BLaER1 (cell line): ENCODE data around the gene MRPL34.
"Not testable (repeated sequence)": the region's sequence is repeated elsewhere in the genome, so short reads cannot be mapped to it uniquely, and the experiment has no call there.

Experiments
- H3K27ac ChIP-seq: shearing (Covaris generic); formaldehyde crosslinking; 2 replicates; pipeline ENCODE4 v1.8.1; 2022
- H3K27me3 ChIP-seq: shearing (Covaris generic); formaldehyde crosslinking; 2 replicates; pipeline ENCODE4 v1.8.1; 2022
- H3K36me3 ChIP-seq: shearing (Covaris generic); formaldehyde crosslinking; 2 replicates; pipeline ENCODE4 v1.8.1; 2022
- H3K4me1 ChIP-seq: shearing (Covaris generic); formaldehyde crosslinking; 2 replicates; pipeline ENCODE4 v1.8.1; 2022
- H3K4me2 ChIP-seq: shearing (Covaris generic); formaldehyde crosslinking; 2 replicates; pipeline ENCODE4 v1.8.1; 2022
- H3K4me3 ChIP-seq: shearing (Covaris generic); formaldehyde crosslinking; 2 replicates; pipeline ENCODE4 v1.8.1; 2022
- H3K9ac ChIP-seq: shearing (Covaris generic); formaldehyde crosslinking; 2 replicates; pipeline ENCODE4 v1.8.1; 2022
- H3K9me3 ChIP-seq: shearing (Covaris generic); formaldehyde crosslinking; 2 replicates; pipeline ENCODE4 v1.8.1; 2022
- H4K20me1 ChIP-seq: shearing (Covaris generic); formaldehyde crosslinking; 2 replicates; pipeline ENCODE4 v1.8.1; 2022
- Cebpa-rat ChIP-seq: shearing (Covaris generic); IDR thresholded peaks from 2 replicates; pipeline ENCODE4 v1.8.1; 2022

The MRPL34 gene

GRCh38 chr19:17283504-17283996, 22.1 kb upstream of the MRPL34 start:
- Histone ChIP-seq H3K36me3 (peaks cover 63% of the 10 kb centered on the region), H4K20me1 (peaks cover 29% of the 10 kb centered on the region), H3K9ac (0 out of 2 replicates have a peak overlapping the region, but pooled peaks have one; percentile 89), H3K4me1 (peaks cover 26% of the 10 kb centered on the region), H3K27me3 (no peaks in the 10 kb centered on the region), H3K4me3 (peak overlapping the region; percentile 80; the same call in 1 of the 2 replicates), H3K9me3 (no peaks in the 10 kb centered on the region), H3K4me2 (peak overlapping the region; percentile 87; the same call in 1 of the 2 replicates), H3K27ac (no peak overlapping the region)
- no peak for TF ChIP-seq Cebpa-rat

GRCh38 chr19:17285415-17286135, 20.1 kb upstream of the MRPL34 start:
- Histone ChIP-seq H3K4me3 (no peak overlapping the region), H3K9me3 (no peaks in the 10 kb centered on the region), H4K20me1 (peaks cover 29% of the 10 kb centered on the region), H3K27ac (no peak overlapping the region), H3K27me3 (no peaks in the 10 kb centered on the region), H3K4me1 (peaks cover 31% of the 10 kb centered on the region), H3K9ac (no peak overlapping the region), H3K4me2 (no peak overlapping the region), H3K36me3 (peaks cover 48% of the 10 kb centered on the region)
- TF ChIP-seq Cebpa-rat = no peak

- Histone ChIP-seq H3K4me1 (peaks cover 24% of the 10 kb centered on the region), H3K27ac (no peak overlapping the region), H4K20me1 (peaks cover 29% of the 10 kb centered on the region), H3K9ac (no peak overlapping the region), H3K27me3 (no peaks in the 10 kb centered on the region), H3K36me3 (peaks cover 48% of the 10 kb centered on the region), H3K9me3 (no peaks in the 10 kb centered on the region), H3K4me3 (no peak overlapping the region), H3K4me2 (no peak overlapping the region)
- no peak for TF ChIP-seq Cebpa-rat
Measured at GRCh38 chr19:17286263-17286662, 19.4 kb upstream of the MRPL34 start.

GRCh38 chr19:17286752-17287151, 18.9 kb upstream of the MRPL34 start:
- no peak for TF ChIP-seq Cebpa-rat
- peaks cover 23% of the 10 kb centered on the region for H3K4me1 ChIP-seq
- H3K4me3 ChIP-seq = no peak overlapping the region
- H3K9me3 ChIP-seq = no peaks in the 10 kb centered on the region
- H3K27ac ChIP-seq = no peak overlapping the region
- no peak overlapping the region for H3K4me2 ChIP-seq
- H4K20me1 ChIP-seq = peaks cover 29% of the 10 kb centered on the region
- H3K27me3 ChIP-seq = no peaks in the 10 kb centered on the region
- H3K36me3 ChIP-seq = peaks cover 48% of the 10 kb centered on the region
- no peak overlapping the region for H3K9ac ChIP-seq

GRCh38 chr19:17289489-17289888, 16.2 kb upstream of the MRPL34 start:
- Histone ChIP-seq H3K9me3 (0 out of 2 replicates have a peak, but pooled peaks cover 4% of the 10 kb centered on the region), H3K4me3 (no peak overlapping the region), H3K27me3 (no peaks in the 10 kb centered on the region), H3K36me3 (peaks cover 37% of the 10 kb centered on the region), H3K27ac (no peak overlapping the region), H3K4me2 (peak overlapping the region; percentile 12; the same call in 1 of the 2 replicates), H3K9ac (no peak overlapping the region), H4K20me1 (peaks cover 23% of the 10 kb centered on the region), H3K4me1 (peaks cover 32% of the 10 kb centered on the region)
- no peak for TF ChIP-seq Cebpa-rat

- no peak for TF ChIP-seq Cebpa-rat
- H4K20me1 ChIP-seq = peaks cover 23% of the 10 kb centered on the region
- peak overlapping the region; percentile 82 for H3K27ac ChIP-seq
- peaks cover 34% of the 10 kb centered on the region for H3K4me1 ChIP-seq
- H3K4me3 ChIP-seq = peak overlapping the region; percentile 76
- H3K36me3 ChIP-seq = peaks cover 34% of the 10 kb centered on the region
- no peaks in the 10 kb centered on the region for H3K27me3 ChIP-seq
- 0 out of 2 replicates have a peak, but pooled peaks cover 4% of the 10 kb centered on the region for H3K9me3 ChIP-seq
- H3K9ac ChIP-seq = peak overlapping the region; percentile 82
- H3K4me2 ChIP-seq = peak overlapping the region; percentile 80
Measured at GRCh38 chr19:17292301-17293074, 13.2 kb upstream of the MRPL34 start.

- 0 out of 2 replicates have a peak overlapping the region, but pooled peaks have one; percentile 38 for H3K4me3 ChIP-seq
- H3K9me3 ChIP-seq = peaks cover 15% of the 10 kb centered on the region
- no peak for TF ChIP-seq Cebpa-rat
- H3K36me3 ChIP-seq = peaks cover 46% of the 10 kb centered on the region
- peak overlapping the region; percentile 80 for H3K4me2 ChIP-seq
- H4K20me1 ChIP-seq = peaks cover 23% of the 10 kb centered on the region
- H3K4me1 ChIP-seq = peaks cover 28% of the 10 kb centered on the region
- H3K9ac ChIP-seq = 0 out of 2 replicates have a peak overlapping the region, but pooled peaks have one; percentile 4
- H3K27ac ChIP-seq = no peak overlapping the region
- H3K27me3 ChIP-seq = no peaks in the 10 kb centered on the region
Measured at GRCh38 chr19:17293605-17294004, 12.1 kb upstream of the MRPL34 start.

- Histone ChIP-seq H4K20me1 (peaks cover 23% of the 10 kb centered on the region), H3K27me3 (no peaks in the 10 kb centered on the region), H3K9me3 (peaks cover 18% of the 10 kb centered on the region), H3K4me2 (peak overlapping the region; percentile 80), H3K4me1 (peaks cover 28% of the 10 kb centered on the region), H3K36me3 (peaks cover 52% of the 10 kb centered on the region), H3K27ac (no peak overlapping the region), H3K4me3 (0 out of 2 replicates have a peak overlapping the region, but pooled peaks have one; percentile 38), H3K9ac (no peak overlapping the region)
- no peak for TF ChIP-seq Cebpa-rat
Measured at GRCh38 chr19:17294051-17294891, 11.4 kb upstream of the MRPL34 start.

- not testable (repeated sequence) for H3K4me2 ChIP-seq, H3K9ac ChIP-seq, H3K4me3 ChIP-seq, H3K27me3 ChIP-seq, H3K27ac ChIP-seq
- H3K9me3 ChIP-seq = peaks cover 18% of the 10 kb centered on the region
- H3K36me3 ChIP-seq = peaks cover 63% of the 10 kb centered on the region
- peaks cover 23% of the 10 kb centered on the region for H3K4me1 ChIP-seq
- peaks cover 25% of the 10 kb centered on the region for H4K20me1 ChIP-seq
Measured at GRCh38 chr19:17295551-17295950, 10.1 kb upstream of the MRPL34 start.
